ENCODE data around the gene EXOC3L1. TPM values are rescaled to one million over a fixed set of nuclear protein-coding genes. Genes with fewer than 3 reads are reported as not detected.
A peak's percentile ranks its signal among the peaks of the same experiment; 100 is the strongest.

Gene EXOC3L1
- total and polyA plus RNA-seq, 2 of the 13 experiments (the other 11 are each of a cell fraction or from before 2014, with no cell fraction given), result 0.12 TPM; not detected in 1

- TF ChIP-seq TBX2 (CRISPR knock-in tag; IDR thresholded peaks at IDR 0.05; ENCODE audit: borderline replicate concordance) (peak; percentile 38; the same call in 1 of the 2 replicates), KDM3A (CRISPR knock-in tag; IDR thresholded peaks at IDR 0.05; ENCODE audit: low read depth) (0 out of 2 replicates have a peak, but pooled peaks have one; percentile 56), ZNF224 (CRISPR knock-in tag; IDR thresholded peaks at IDR 0.05) (no peak), SMYD3 (CRISPR knock-in tag; IDR thresholded peaks at IDR 0.05) (no peak), JARID2 (CRISPR knock-in tag; IDR thresholded peaks at IDR 0.05; ENCODE audit: insufficient replicate concordance) (no peak), GATAD1 (CRISPR knock-in tag; IDR thresholded peaks at IDR 0.05) (0 out of 2 replicates have a peak, but pooled peaks have one; percentile 30), WIZ (CRISPR knock-in tag; IDR thresholded peaks at IDR 0.05) (no peak), HMGA1 (CRISPR knock-in tag; conservative IDR thresholded peaks at IDR 0.05) (no peak), SALL2 (CRISPR knock-in tag; IDR thresholded peaks at IDR 0.05) (peak; percentile 90), CHD2 (IDR thresholded peaks at IDR 0.05; ENCODE audit: low read depth, low read length) (no peak; the same call in 1 of the 2 replicates), HOMEZ (CRISPR knock-in tag; IDR thresholded peaks at IDR 0.05; ENCODE audit: low read depth) (no peak), ATM (IDR thresholded peaks at IDR 0.05; ENCODE audit: borderline replicate concordance) (no peak), ZNF552 (CRISPR knock-in tag; IDR thresholded peaks at IDR 0.05; ENCODE audit: borderline replicate concordance) (no peak), ZNF558 (CRISPR knock-in tag; IDR thresholded peaks at IDR 0.05; ENCODE audit: borderline replicate concordance) (no peak), ZNF792 (CRISPR knock-in tag; IDR thresholded peaks at IDR 0.05) (peak; percentile 13; the same call in 1 of the 2 replicates), LBX2 (CRISPR knock-in tag; IDR thresholded peaks at IDR 0.05; ENCODE audit: borderline replicate concordance) (no peak), EP300 (IDR thresholded peaks at IDR 0.05; ENCODE audit: low read depth in 2 of 2, low read length in 2 of 2) (peak in 1 of 2 experiments; percentile 39; a peak in 1 of 4 replicates), EP300 (CRISPR knock-in tag; IDR thresholded peaks at IDR 0.05; ENCODE audit: borderline replicate concordance) (no peak), ZBTB21 (CRISPR knock-in tag; IDR thresholded peaks at IDR 0.05) (no peak), NR0B2 (CRISPR knock-in tag; IDR thresholded peaks at IDR 0.05) (peak; percentile 90; the same call in 1 of the 2 replicates), GFI1 (CRISPR knock-in tag; IDR thresholded peaks at IDR 0.05; ENCODE audit: borderline replicate concordance) (peak; percentile 40; the same call in 1 of the 2 replicates), ZNF256 (CRISPR knock-in tag; conservative IDR thresholded peaks at IDR 0.05) (no peak)
- TF ChIP-seq, protein P1, sequence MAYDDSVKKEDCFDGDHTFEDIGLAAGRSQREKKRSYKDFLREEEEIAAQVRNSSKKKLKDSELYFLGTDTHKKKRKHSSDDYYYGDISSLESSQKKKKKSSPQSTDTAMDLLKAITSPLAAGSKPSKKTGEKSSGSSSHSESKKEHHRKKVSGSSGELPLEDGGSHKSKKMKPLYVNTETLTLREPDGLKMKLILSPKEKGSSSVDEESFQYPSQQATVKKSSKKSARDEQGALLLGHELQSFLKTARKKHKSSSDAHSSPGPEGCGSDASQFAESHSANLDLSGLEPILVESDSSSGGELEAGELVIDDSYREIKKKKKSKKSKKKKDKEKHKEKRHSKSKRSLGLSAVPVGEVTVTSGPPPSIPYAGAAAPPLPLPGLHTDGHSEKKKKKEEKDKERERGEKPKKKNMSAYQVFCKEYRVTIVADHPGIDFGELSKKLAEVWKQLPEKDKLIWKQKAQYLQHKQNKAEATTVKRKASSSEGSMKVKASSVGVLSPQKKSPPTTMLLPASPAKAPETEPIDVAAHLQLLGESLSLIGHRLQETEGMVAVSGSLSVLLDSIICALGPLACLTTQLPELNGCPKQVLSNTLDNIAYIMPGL (CRISPR knock-in tag; IDR thresholded peaks at IDR 0.05; ENCODE audit: borderline replicate concordance in 1 of 2, low read depth in 1 of 2), result peak; percentile 87 to 97; a peak in 3 of 4 replicates
Measured at GRCh38 chr16:67155295-67156142, 34.4 kb downstream of the EXOC3L1 start (continued).

Measured in HepG2 (cell line).